Lung (tissue), 12 donors: ENCODE results near the gene ANTXR1. TPM values are rescaled to one million over a fixed set of nuclear protein-coding genes. Genes with fewer than 3 reads are reported as not detected.

Experiments
- ATAC-seq: fragments of 200-7000 bp; cut with Tn5 transposase; one replicate; pipeline ENCODE4 v1.9.1; 2020; ENCODE audit warnings: moderate number of reproducible peaks; ENCODE audit not compliant: insufficient read depth, low FRiP score
- DNase-seq, 3 donors: peaks; one replicate each; pipeline ENCODE4 v3.0.0-alpha.2; 2013 to 2017
- H3K27ac ChIP-seq, 2 donors: one replicate each; pipeline ENCODE4 v1.5.1; 2013; ENCODE audit warnings: mild to moderate bottlenecking in 2 of 2, moderate library complexity in 2 of 2, control low read depth in 1 of 2, inconsistent platforms in 1 of 2, low read depth in 1 of 2, low read length in 1 of 2
- H3K27me3 ChIP-seq, 3 donors: one replicate each; pipeline ENCODE4 v1.5.1; 2013; ENCODE audit warnings: low read length in 2 of 3; ENCODE audit not compliant: control insufficient read depth in 3 of 3, insufficient read depth in 3 of 3
- H3K36me3 ChIP-seq, 4 donors: one replicate each; pipeline ENCODE4 v1.5.1; 2013; ENCODE audit warnings: low read length in 4 of 4, mild to moderate bottlenecking in 1 of 4, moderate library complexity in 1 of 4; ENCODE audit not compliant: control insufficient read depth in 4 of 4, insufficient read depth in 4 of 4
- H3K4me1 ChIP-seq, 5 donors: one replicate each; pipeline ENCODE4 v1.5.1; 2013; ENCODE audit warnings: low read length in 5 of 5, mild to moderate bottlenecking in 2 of 5, moderate library complexity in 1 of 5; ENCODE audit not compliant: control insufficient read depth in 5 of 5, insufficient read depth in 5 of 5
- H3K4me3 ChIP-seq: one replicate; pipeline ENCODE4 v1.5.1; 2013; ENCODE audit warnings: mild to moderate bottlenecking, control low read depth, moderate library complexity
- H3K9ac ChIP-seq, 2 donors: one replicate each; pipeline ENCODE4 v1.5.1; 2013; ENCODE audit warnings: low read length in 2 of 2, control low read depth in 1 of 2; ENCODE audit not compliant: insufficient read depth in 1 of 2
- H3K9me3 ChIP-seq, 4 donors: one replicate each; pipeline ENCODE4 v1.5.1; 2013; ENCODE audit warnings: low read length in 3 of 4, mild to moderate bottlenecking in 1 of 4, moderate library complexity in 1 of 4; ENCODE audit not compliant: control insufficient read depth in 4 of 4, insufficient read depth in 3 of 4
- CTCF ChIP-seq: IDR thresholded peaks from 2 replicates; pipeline ENCODE4 v1.5.1; 2012; ENCODE audit warnings: mild to moderate bottlenecking; ENCODE audit errors: control extremely low read depth, extremely low read depth
- WGBS, 2 donors: extraction: QIAGEN DNeasy Blood & Tissue Kit; methylation state at CpG; one replicate each; pipeline ENCODE4 v1.1.7; 2013; 5-methylcytosine and 5-hydroxymethylcytosine counted together
- polyA plus RNA-seq, 2 donors: library from polyadenylated mRNA; stranded (reverse); fragments of 200-250 nt; gene quantifications; one replicate each; pipeline ENCODE4 v1.2.1, GENCODE V29; 2013
- total RNA-seq, 2 donors: library from RNA; depleted of rRNA in 1 of 2; stranded (reverse); fragments of >200 nt in 1 of 2; gene quantifications; one replicate each; pipeline ENCODE4 v1.2.1, GENCODE V29; 2014 to 2021
- donor health status: control.
- donor health status: control.
- donor health status: Bipolar disorder and iron deficiency.
- donor health status: healthy.
- donor health status: DM: yes; HTN: yes; CAD: no.

The ANTXR1 gene
- total and polyA plus RNA-seq, 4 donors: 13.4 to 81.0 (median 34.8) TPM

GRCh38 chr2:68995916-68996315 lies 17.1 kb upstream of the ANTXR1 start:
- WGBS, 2 donors: 44 to 53% methylated on average over 3 of the region's 3 CpGs
- Histone ChIP-seq H3K36me3 (no peaks in the 10 kb centered on the region), H3K27ac (no peak overlapping the region), H3K4me3 (no peak overlapping the region), H3K9ac (no peak overlapping the region), H3K4me1 (peaks cover 0 to 2% (median 0%) of the 10 kb centered on the region in 5 donors), H3K9me3 (no peaks in the 10 kb centered on the region), H3K27me3 (no peaks in the 10 kb centered on the region)
- ATAC-seq: no peak
- DNase-seq: no peak
- no peak for TF ChIP-seq CTCF

GRCh38 chr2:68997401-68997800 lies 15.6 kb upstream of the ANTXR1 start:
- H3K27ac ChIP-seq: no peak overlapping the region
- DNase-seq (no peak), ATAC-seq (no peak)
- no peak for TF ChIP-seq CTCF
- peaks cover 0 to 2% (median 0%) of the 10 kb centered on the region in 5 donors for H3K4me1 ChIP-seq
- no peak overlapping the region for H3K4me3 ChIP-seq
- H3K9ac ChIP-seq: no peak overlapping the region
- H3K36me3 ChIP-seq: no peaks in the 10 kb centered on the region
- peaks cover 0 to 5% (median 0%) of the 10 kb centered on the region in 4 donors for H3K9me3 ChIP-seq
- no peaks in the 10 kb centered on the region for H3K27me3 ChIP-seq

- Histone ChIP-seq H3K36me3 (no peaks in the 10 kb centered on the region), H3K4me3 (no peak overlapping the region), H3K9ac (no peak overlapping the region), H3K27me3 (no peaks in the 10 kb centered on the region), H3K9me3 (peaks cover 0 to 5% (median 0%) of the 10 kb centered on the region in 4 donors), H3K4me1 (peaks cover 0 to 4% (median 0%) of the 10 kb centered on the region in 5 donors), H3K27ac (no peak overlapping the region)
- ATAC-seq (no peak), DNase-seq (no peak)
- no peak for TF ChIP-seq CTCF
Observed at GRCh38 chr2:69001879-69002278, 11.1 kb upstream of the ANTXR1 start.

- no peaks in the 10 kb centered on the region for H3K27me3 ChIP-seq
- no peak for TF ChIP-seq CTCF
- H3K4me3 ChIP-seq: no peak overlapping the region
- peaks cover 0 to 4% (median 0%) of the 10 kb centered on the region in 5 donors for H3K4me1 ChIP-seq
- H3K9ac ChIP-seq: no peak overlapping the region
- H3K36me3 ChIP-seq: no peaks in the 10 kb centered on the region
- DNase-seq (no peak), ATAC-seq (no peak)
- H3K9me3 ChIP-seq: peaks cover 0 to 5% (median 0%) of the 10 kb centered on the region in 4 donors
- no peak overlapping the region for H3K27ac ChIP-seq
- WGBS, 2 donors: 90 to 96% methylated on average over 2 of the region's 2 CpGs
Observed at GRCh38 chr2:69003731-69004130, 9.2 kb upstream of the ANTXR1 start.
